HepG2 (cell line): ENCODE measurements around the gene PRCP.

Experiments
- CEBPG ChIP-seq: IDR thresholded peaks from 2 replicates; pipeline ENCODE4 v1.6.1; 2016
- CTCF ChIP-seq: sonication (generic); formaldehyde crosslinking; IDR thresholded peaks from 2 replicates; pipeline ENCODE4 v1.5.0; 2020; ENCODE audit warnings: mild to moderate bottlenecking, missing genetic modification reagents, moderate library complexity
- FOSL2 ChIP-seq: sonication (generic); formaldehyde crosslinking; IDR thresholded peaks from 2 replicates; pipeline ENCODE4 v1.4.0; 2020; ENCODE audit warnings: missing genetic modification reagents
- KLF13 ChIP-seq: sonication (generic); formaldehyde crosslinking; IDR thresholded peaks from 2 replicates; pipeline ENCODE4 v1.4.0; 2020; ENCODE audit warnings: mild to moderate bottlenecking, missing genetic modification reagents
- MED1 ChIP-seq: sonication (generic); formaldehyde crosslinking; IDR thresholded peaks from 2 replicates; pipeline ENCODE4 v1.4.0; 2020; ENCODE audit warnings: missing genetic modification reagents
- MLLT10 ChIP-seq: sonication (generic); formaldehyde crosslinking; IDR thresholded peaks from 2 replicates; pipeline ENCODE4 v1.4.0; 2020; ENCODE audit warnings: missing genetic modification reagents
- PAX8 ChIP-seq: sonication (generic); formaldehyde crosslinking; IDR thresholded peaks from 2 replicates; pipeline ENCODE4 v1.8.0; 2022; ENCODE audit warnings: mild to moderate bottlenecking, missing genetic modification reagents, borderline replicate concordance
- POLR2A ChIP-seq, 2 experiments: IDR thresholded peaks; 2 replicates each; pipeline ENCODE4 v1.6.1; 2011; ENCODE audit warnings: low read depth in 2 of 2, low read length in 2 of 2, mild to moderate bottlenecking in 1 of 2, moderate library complexity in 1 of 2; ENCODE audit not compliant: insufficient read depth in 1 of 2
- TCF7L2 ChIP-seq: IDR thresholded peaks from 2 replicates; pipeline ENCODE4 v1.6.1; 2011; ENCODE audit warnings: mild to moderate bottlenecking, low read depth, low read length, moderate library complexity
- YEATS2 ChIP-seq: sonication (generic); formaldehyde crosslinking; IDR thresholded peaks from 2 replicates; pipeline ENCODE4 v1.4.0; 2020; ENCODE audit warnings: missing genetic modification reagents, borderline replicate concordance
- ZFYVE20 ChIP-seq: sonication (generic); formaldehyde crosslinking; IDR thresholded peaks from 2 replicates; pipeline ENCODE4 v1.8.0; 2023; ENCODE audit warnings: low read depth, mild to moderate bottlenecking, moderate library complexity, missing genetic modification reagents, borderline replicate concordance
- ZNF160 ChIP-seq: sonication (generic); formaldehyde crosslinking; IDR thresholded peaks from 2 replicates; pipeline ENCODE4 v1.8.0; 2022; ENCODE audit warnings: mild to moderate bottlenecking, inconsistent platforms, missing genetic modification reagents
- TF ChIP-seq, protein P1 (sequence below): IDR thresholded peaks from 2 replicates; pipeline ENCODE4 v1.6.1; 2012; ENCODE audit warnings: inconsistent platforms

- TF ChIP-seq FOSL2 (CRISPR knock-in tag) (no peak), MED1 (CRISPR knock-in tag) (no peak), ZNF160 (CRISPR knock-in tag) (no peak), CTCF (no peak), MLLT10 (CRISPR knock-in tag) (no peak), ZFYVE20 (CRISPR knock-in tag) (no peak), CEBPG (no peak), YEATS2 (CRISPR knock-in tag) (no peak), TCF7L2 (no peak), PAX8 (CRISPR knock-in tag) (no peak), KLF13 (CRISPR knock-in tag) (no peak), POLR2A (IDR thresholded peaks at IDR 0.05; ENCODE audit: insufficient read depth in 1 of 2, low read depth in 2 of 2, low read length in 2 of 2) (no peak)
- TF ChIP-seq, protein P1, sequence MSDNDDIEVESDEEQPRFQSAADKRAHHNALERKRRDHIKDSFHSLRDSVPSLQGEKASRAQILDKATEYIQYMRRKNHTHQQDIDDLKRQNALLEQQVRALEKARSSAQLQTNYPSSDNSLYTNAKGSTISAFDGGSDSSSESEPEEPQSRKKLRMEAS = no peak
Observed at GRCh38 chr11:82896183-82896582, 4.0 kb downstream of the PRCP start.
